ENCODE measurements around the gene PSMD7.

The PSMD7 gene

DNA sequence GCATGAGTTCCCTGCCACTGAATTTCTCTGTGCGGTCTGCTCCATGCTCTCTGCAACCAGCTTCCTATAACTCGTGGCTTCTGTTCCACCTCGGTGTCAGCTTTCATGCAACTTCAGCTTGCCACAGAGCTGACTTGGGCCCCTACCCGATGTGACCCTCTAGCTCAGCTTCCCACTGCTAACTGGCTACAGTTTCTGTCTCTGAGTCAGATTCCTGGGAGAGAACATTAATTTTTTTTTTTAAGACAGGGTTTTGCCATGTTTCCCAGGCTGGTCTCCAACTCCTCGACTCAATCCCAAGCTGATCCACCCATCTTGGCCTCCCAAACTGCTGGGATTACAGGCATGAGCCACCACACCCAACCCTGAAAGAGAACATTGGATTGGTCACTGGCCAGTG, 35.5 kb upstream of the PSMD7 start:
- WGBS (ENCODE audit: insufficient coverage): 83% methylated on average over 4 of the region's 5 CpGs
- CTCF ChIA-PET: interaction anchor here (0.6 to 1.9 kb wide), 2 partner anchors 10 to 568 kb away, joined by 3 to 4 read pairs; no protein-coding TSS in a partner anchor

GRCh38 chr16:74264811-74265210, 31.8 kb upstream of the PSMD7 start:
- WGBS (ENCODE audit: insufficient coverage): 82% methylated on average over 1 of the region's 3 CpGs
- Histone ChIP-seq H3K27me3 (replicated peaks in 2 of 5; ENCODE audit: control insufficient read depth in 4 of 5, insufficient read depth in 5 of 5, low read length in 4 of 5) (peaks cover 0 to 4% (median 0%) of the 10 kb centered on the region in 5 experiments), H3K9me3 (ENCODE audit: control extremely low read depth in 1 of 5, control insufficient read depth in 4 of 5, insufficient read depth in 2 of 5, low read depth in 1 of 5, low read length in 4 of 5) (no peaks in the 10 kb centered on the region), H3K27ac (ENCODE audit: insufficient read depth in 1 of 2, low read depth in 1 of 2, low read length in 2 of 2, poor library complexity in 1 of 2, severe bottlenecking in 2 of 2) (no peak overlapping the region), H3K4me3 (ENCODE audit: control insufficient read depth in 1 of 7, extremely low read depth in 1 of 7, insufficient read depth in 4 of 7, low read depth in 2 of 7, low read length in 6 of 7) (no peak overlapping the region), H3K36me3 (ENCODE audit: control insufficient read depth in 4 of 4, insufficient read depth in 4 of 4, low read length in 3 of 4) (no peaks in the 10 kb centered on the region), H3K4me1 (ENCODE audit: control extremely low read depth in 1 of 4, control insufficient read depth in 4 of 4, insufficient read depth in 4 of 4, low read length in 3 of 4) (no peaks in the 10 kb centered on the region)
- ChIA-PET POLR2A (no interaction called here), CTCF (no interaction called here)
- DNase-seq: peak in 1 of 3 donors; percentile 14

More for the DNA sequence above, 35.5 kb upstream of the PSMD7 start:
- Histone ChIP-seq H3K9me3 (ENCODE audit: control extremely low read depth in 1 of 5, control insufficient read depth in 4 of 5, insufficient read depth in 2 of 5, low read depth in 1 of 5, low read length in 4 of 5) (no peaks in the 10 kb centered on the region), H3K4me1 (ENCODE audit: control extremely low read depth in 1 of 4, control insufficient read depth in 4 of 4, insufficient read depth in 4 of 4, low read length in 3 of 4) (peaks cover 0 to 4% (median 2%) of the 10 kb centered on the region in 4 experiments), H3K27me3 (replicated peaks in 2 of 5; ENCODE audit: control insufficient read depth in 4 of 5, insufficient read depth in 5 of 5, low read length in 4 of 5) (no peaks in the 10 kb centered on the region), H3K36me3 (ENCODE audit: control insufficient read depth in 4 of 4, insufficient read depth in 4 of 4, low read length in 3 of 4) (no peaks in the 10 kb centered on the region), H3K4me3 (ENCODE audit: control insufficient read depth in 1 of 7, extremely low read depth in 1 of 7, insufficient read depth in 4 of 7, low read depth in 2 of 7, low read length in 6 of 7) (no peak overlapping the region), H3K27ac (ENCODE audit: insufficient read depth in 1 of 2, low read depth in 1 of 2, low read length in 2 of 2, poor library complexity in 1 of 2, severe bottlenecking in 2 of 2) (no peak overlapping the region)
- POLR2A ChIA-PET: no interaction called here
- no peak for DNase-seq

- DNase-seq: no peak
- Histone ChIP-seq H3K27ac (ENCODE audit: insufficient read depth in 1 of 2, low read depth in 1 of 2, low read length in 2 of 2, poor library complexity in 1 of 2, severe bottlenecking in 2 of 2) (no peak overlapping the region), H3K27me3 (replicated peaks in 2 of 5; ENCODE audit: control insufficient read depth in 4 of 5, insufficient read depth in 5 of 5, low read length in 4 of 5) (peaks cover 0 to 4% (median 0%) of the 10 kb centered on the region in 5 experiments), H3K36me3 (ENCODE audit: control insufficient read depth in 4 of 4, insufficient read depth in 4 of 4, low read length in 3 of 4) (no peaks in the 10 kb centered on the region), H3K9me3 (ENCODE audit: control extremely low read depth in 1 of 5, control insufficient read depth in 4 of 5, insufficient read depth in 2 of 5, low read depth in 1 of 5, low read length in 4 of 5) (peaks cover 0 to 1% (median 0%) of the 10 kb centered on the region in 5 experiments), H3K4me1 (ENCODE audit: control extremely low read depth in 1 of 4, control insufficient read depth in 4 of 4, insufficient read depth in 4 of 4, low read length in 3 of 4) (no peaks in the 10 kb centered on the region), H3K4me3 (ENCODE audit: control insufficient read depth in 1 of 7, extremely low read depth in 1 of 7, insufficient read depth in 4 of 7, low read depth in 2 of 7, low read length in 6 of 7) (no peak overlapping the region)
- 83% methylated on average over 1 of the region's 3 CpGs for WGBS (ENCODE audit: insufficient coverage)
- ChIA-PET POLR2A (no interaction called here), CTCF (interaction anchor here (0.7 kb wide), 1 partner anchor 205 kb away, joined by 3 read pairs; no protein-coding TSS in a partner anchor)
Observed at GRCh38 chr16:74268372-74268782, 28.2 kb upstream of the PSMD7 start.

DNA sequence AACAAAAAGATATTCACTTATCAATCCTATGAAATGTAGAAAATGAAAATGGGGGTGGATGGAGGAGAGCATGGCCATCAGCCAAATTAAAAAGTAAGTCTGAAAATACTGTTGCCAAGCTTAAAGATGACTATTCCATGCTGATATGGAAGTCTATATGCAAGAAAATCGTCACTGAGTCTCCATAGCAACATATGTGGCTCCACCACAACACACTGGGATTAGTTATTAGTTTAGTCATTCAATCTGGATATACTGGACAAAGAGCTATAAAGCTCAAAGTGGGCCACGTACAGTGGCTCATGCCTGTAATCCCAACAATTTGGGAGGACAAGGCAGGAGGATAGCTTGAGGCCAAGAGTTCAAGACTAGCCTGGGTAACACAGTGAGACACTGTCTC, 24.7 kb upstream of the PSMD7 start:
- CTCF ChIA-PET: interaction anchor here (1.0 kb wide), 1 partner anchor 10 kb away, joined by 4 read pairs; no protein-coding TSS in a partner anchor
- 100% methylated on average over 2 of the region's 2 CpGs for WGBS (ENCODE audit: insufficient coverage)
- peaks cover 0 to 1% (median 0%) of the 10 kb centered on the region in 5 experiments for H3K9me3 ChIP-seq (ENCODE audit: control extremely low read depth in 1 of 5, control insufficient read depth in 4 of 5, insufficient read depth in 2 of 5, low read depth in 1 of 5, low read length in 4 of 5)
- H3K4me1 ChIP-seq (ENCODE audit: control extremely low read depth in 1 of 4, control insufficient read depth in 4 of 4, insufficient read depth in 4 of 4, low read length in 3 of 4): no peaks in the 10 kb centered on the region
- H3K4me3 ChIP-seq (ENCODE audit: control insufficient read depth in 1 of 7, extremely low read depth in 1 of 7, insufficient read depth in 4 of 7, low read depth in 2 of 7, low read length in 6 of 7): no peak overlapping the region
- POLR2A ChIA-PET: no interaction called here
- H3K36me3 ChIP-seq (ENCODE audit: control insufficient read depth in 4 of 4, insufficient read depth in 4 of 4, low read length in 3 of 4): no peaks in the 10 kb centered on the region
- peaks cover 0 to 5% (median 0%) of the 10 kb centered on the region in 5 experiments for H3K27me3 ChIP-seq (replicated peaks in 2 of 5; ENCODE audit: control insufficient read depth in 4 of 5, insufficient read depth in 5 of 5, low read length in 4 of 5)
- no peak overlapping the region for H3K27ac ChIP-seq (ENCODE audit: insufficient read depth in 1 of 2, low read depth in 1 of 2, low read length in 2 of 2, poor library complexity in 1 of 2, severe bottlenecking in 2 of 2)
- DNase-seq: no peak

- DNase-seq: peak; percentile 34 to 52 (median 51)
- H3K4me3 ChIP-seq (ENCODE audit: control insufficient read depth in 1 of 7, extremely low read depth in 1 of 7, insufficient read depth in 4 of 7, low read depth in 2 of 7, low read length in 6 of 7): no peak overlapping the region
- H3K27me3 ChIP-seq (replicated peaks in 2 of 5; ENCODE audit: control insufficient read depth in 4 of 5, insufficient read depth in 5 of 5, low read length in 4 of 5): peaks cover 0 to 1% (median 0%) of the 10 kb centered on the region in 5 experiments
- POLR2A ChIA-PET: no interaction called here
- CTCF ChIA-PET: interaction anchor here (0.7 to 4.8 kb wide), 8 partner anchors 9 to 936 kb away, joined by 3 to 23 read pairs (median 5); no protein-coding TSS in a partner anchor
- H3K9me3 ChIP-seq (ENCODE audit: control extremely low read depth in 1 of 5, control insufficient read depth in 4 of 5, insufficient read depth in 2 of 5, low read depth in 1 of 5, low read length in 4 of 5): peaks cover 0 to 5% (median 1%) of the 10 kb centered on the region in 5 experiments
- no CpG with 5 or more reads among the region's 2 CpGs for WGBS (ENCODE audit: insufficient coverage)
- peaks cover 0 to under 1% (median 0%) of the 10 kb centered on the region in 4 experiments for H3K4me1 ChIP-seq (ENCODE audit: control extremely low read depth in 1 of 4, control insufficient read depth in 4 of 4, insufficient read depth in 4 of 4, low read length in 3 of 4)
- no peaks in the 10 kb centered on the region for H3K36me3 ChIP-seq (ENCODE audit: control insufficient read depth in 4 of 4, insufficient read depth in 4 of 4, low read length in 3 of 4)
- H3K27ac ChIP-seq (ENCODE audit: insufficient read depth in 1 of 2, low read depth in 1 of 2, low read length in 2 of 2, poor library complexity in 1 of 2, severe bottlenecking in 2 of 2): no peak overlapping the region
Observed at GRCh38 chr16:74275031-74275636, 21.5 kb upstream of the PSMD7 start.

- CTCF ChIA-PET: interaction anchor here (0.6 to 4.8 kb wide), 9 partner anchors 8 to 936 kb away, joined by 3 to 23 read pairs (median 4); no protein-coding TSS in a partner anchor
- peaks cover 0 to 5% (median 4%) of the 10 kb centered on the region in 4 experiments for H3K4me1 ChIP-seq (ENCODE audit: control extremely low read depth in 1 of 4, control insufficient read depth in 4 of 4, insufficient read depth in 4 of 4, low read length in 3 of 4)
- POLR2A ChIA-PET: no interaction called here
- H3K4me3 ChIP-seq (ENCODE audit: control insufficient read depth in 1 of 7, extremely low read depth in 1 of 7, insufficient read depth in 4 of 7, low read depth in 2 of 7, low read length in 6 of 7): no peak overlapping the region
- peaks cover 0 to 1% (median 0%) of the 10 kb centered on the region in 5 experiments for H3K27me3 ChIP-seq (replicated peaks in 2 of 5; ENCODE audit: control insufficient read depth in 4 of 5, insufficient read depth in 5 of 5, low read length in 4 of 5)
- no CpG with 5 or more reads among the region's 7 CpGs for WGBS (ENCODE audit: insufficient coverage)
- no peak for DNase-seq
- peaks cover 0 to 5% (median 0%) of the 10 kb centered on the region in 5 experiments for H3K9me3 ChIP-seq (ENCODE audit: control extremely low read depth in 1 of 5, control insufficient read depth in 4 of 5, insufficient read depth in 2 of 5, low read depth in 1 of 5, low read length in 4 of 5)
- H3K27ac ChIP-seq (ENCODE audit: insufficient read depth in 1 of 2, low read depth in 1 of 2, low read length in 2 of 2, poor library complexity in 1 of 2, severe bottlenecking in 2 of 2): no peak overlapping the region
- no peaks in the 10 kb centered on the region for H3K36me3 ChIP-seq (ENCODE audit: control insufficient read depth in 4 of 4, insufficient read depth in 4 of 4, low read length in 3 of 4)
Observed at GRCh38 chr16:74275711-74276110, 20.9 kb upstream of the PSMD7 start.

GRCh38 chr16:74277974-74278373, 18.6 kb upstream of the PSMD7 start:
- WGBS (ENCODE audit: insufficient coverage): 100% methylated on average over 2 of the region's 2 CpGs
- Histone ChIP-seq H3K9me3 (ENCODE audit: control extremely low read depth in 1 of 5, control insufficient read depth in 4 of 5, insufficient read depth in 2 of 5, low read depth in 1 of 5, low read length in 4 of 5) (peaks cover 0 to 5% (median 0%) of the 10 kb centered on the region in 5 experiments), H3K36me3 (ENCODE audit: control insufficient read depth in 4 of 4, insufficient read depth in 4 of 4, low read length in 3 of 4) (no peaks in the 10 kb centered on the region), H3K4me1 (ENCODE audit: control extremely low read depth in 1 of 4, control insufficient read depth in 4 of 4, insufficient read depth in 4 of 4, low read length in 3 of 4) (peaks cover 0 to 7% (median 6%) of the 10 kb centered on the region in 4 experiments), H3K27me3 (replicated peaks in 2 of 5; ENCODE audit: control insufficient read depth in 4 of 5, insufficient read depth in 5 of 5, low read length in 4 of 5) (peaks cover 0 to 1% (median 0%) of the 10 kb centered on the region in 5 experiments), H3K27ac (ENCODE audit: insufficient read depth in 1 of 2, low read depth in 1 of 2, low read length in 2 of 2, poor library complexity in 1 of 2, severe bottlenecking in 2 of 2) (no peak overlapping the region), H3K4me3 (ENCODE audit: control insufficient read depth in 1 of 7, extremely low read depth in 1 of 7, insufficient read depth in 4 of 7, low read depth in 2 of 7, low read length in 6 of 7) (no peak overlapping the region)
- ChIA-PET CTCF (interaction anchor here (1.1 to 4.8 kb wide), 2 partner anchors 13 to 14 kb away, joined by 3 to 23 read pairs; no protein-coding TSS in a partner anchor), POLR2A (no interaction called here)
- DNase-seq: peak in 1 of 3 donors; percentile 15
